GM12878 (cell line): ENCODE data around the gene GPBP1L1. TPM values are rescaled to one million over a fixed set of nuclear protein-coding genes. Genes with fewer than 3 reads are reported as not detected.

Experiments used
- CHD2 ChIP-seq: IDR thresholded peaks from 2 replicates; pipeline ENCODE4 v1.6.1; 2011; ENCODE audit warnings: low read depth, low read length, improper control_type of control experiment, borderline replicate concordance
- FOS ChIP-seq: IDR thresholded peaks from 3 replicates; pipeline ENCODE4 v1.6.1; 2011; ENCODE audit warnings: borderline replicate concordance; ENCODE audit not compliant: insufficient read length; ENCODE audit errors: extremely low read depth
- JUND ChIP-seq: IDR thresholded peaks from 2 replicates; pipeline ENCODE4 v1.6.1; 2012; ENCODE audit warnings: low read depth, mild to moderate bottlenecking, low read length, improper control_type of control experiment, moderate library complexity
- PAX5 ChIP-seq: IDR thresholded peaks from 2 replicates; pipeline ENCODE4 v1.6.1; 2011; ENCODE audit warnings: low read depth, low read length, borderline replicate concordance
- TARDBP ChIP-seq: IDR thresholded peaks from 2 replicates; pipeline ENCODE4 v1.6.1; 2016; ENCODE audit warnings: borderline replicate concordance
- YY1 ChIP-seq: IDR thresholded peaks from 2 replicates; pipeline ENCODE4 v1.6.1; 2011; ENCODE audit warnings: low read depth, mild to moderate bottlenecking, low read length
- polyA plus RNA-seq, 11 experiments: library from polyadenylated mRNA; depleted of rRNA in 4 of 11; unstranded in 6 of 11; stranded (reverse) in 5 of 11; fragments of >200 nt; fragmentation: Nextera tagmentation in 4 of 11; fragmentation: Illumina TruSeq in 1 of 11; extraction: Ambion mirVana in 4 of 11; extraction: Trizol in 1 of 11; gene quantifications; 1 replicate in 1 of 11; 2 replicates in 10 of 11; pipeline versions ENCODE4 v1.2.1 to v1.2.3, GENCODE V29; 2011 to 2016; ENCODE audit warnings: inconsistent platforms in 2 of 11, missing spikeins in 2 of 11, low read depth in 1 of 11
- total RNA-seq, 4 experiments: library from RNA; depleted of rRNA in 3 of 4; stranded (reverse); fragments of >200 nt in 3 of 4; fragmentation: Illumina TruSeq in 1 of 4; extraction: Trizol in 1 of 4; gene quantifications; 2 replicates each; pipeline versions ENCODE4 v1.2.1 to v1.2.3, GENCODE V29; 2013 to 2021
- TF ChIP-seq, protein P1 (sequence below): fragments of 450-650 bp; IDR thresholded peaks from 2 replicates; pipeline ENCODE4 v1.6.1; 2016; ENCODE audit warnings: mild to moderate bottlenecking, moderate library complexity, borderline replicate concordance
- TF ChIP-seq, protein P2 (sequence below): IDR thresholded peaks from 2 replicates; pipeline ENCODE4 v1.6.1; 2011; ENCODE audit warnings: borderline replicate concordance, low read depth, mild to moderate bottlenecking, moderate library complexity, low read length; ENCODE audit not compliant: insufficient read depth, poor library complexity, severe bottlenecking
- TF ChIP-seq, protein P3 (sequence below): IDR thresholded peaks from 2 replicates; pipeline ENCODE4 v1.6.1; 2012; ENCODE audit warnings: low read depth, low read length, improper control_type of control experiment
- TF ChIP-seq, protein P4 (sequence below): IDR thresholded peaks from 2 replicates; pipeline ENCODE4 v1.6.1; 2012; ENCODE audit warnings: low read length, inconsistent platforms
- TF ChIP-seq, protein P5 (sequence below): fragments of 450-650 bp; IDR thresholded peaks from 2 replicates; pipeline ENCODE4 v1.6.1; 2018; ENCODE audit warnings: mild to moderate bottlenecking, low read depth, moderate library complexity; ENCODE audit not compliant: partially characterized antibody
- TF ChIP-seq, protein P6 (sequence below): fragments of 450-650 bp; IDR thresholded peaks from 2 replicates; pipeline ENCODE4 v1.6.1; 2017; ENCODE audit warnings: borderline replicate concordance

The GPBP1L1 gene
- total and polyA plus RNA-seq, 10 of the 15 experiments (the other 5 are each of a cell fraction or from before 2014, with no cell fraction given): 37.3 to 91.6 (median 81.2) TPM

DNA sequence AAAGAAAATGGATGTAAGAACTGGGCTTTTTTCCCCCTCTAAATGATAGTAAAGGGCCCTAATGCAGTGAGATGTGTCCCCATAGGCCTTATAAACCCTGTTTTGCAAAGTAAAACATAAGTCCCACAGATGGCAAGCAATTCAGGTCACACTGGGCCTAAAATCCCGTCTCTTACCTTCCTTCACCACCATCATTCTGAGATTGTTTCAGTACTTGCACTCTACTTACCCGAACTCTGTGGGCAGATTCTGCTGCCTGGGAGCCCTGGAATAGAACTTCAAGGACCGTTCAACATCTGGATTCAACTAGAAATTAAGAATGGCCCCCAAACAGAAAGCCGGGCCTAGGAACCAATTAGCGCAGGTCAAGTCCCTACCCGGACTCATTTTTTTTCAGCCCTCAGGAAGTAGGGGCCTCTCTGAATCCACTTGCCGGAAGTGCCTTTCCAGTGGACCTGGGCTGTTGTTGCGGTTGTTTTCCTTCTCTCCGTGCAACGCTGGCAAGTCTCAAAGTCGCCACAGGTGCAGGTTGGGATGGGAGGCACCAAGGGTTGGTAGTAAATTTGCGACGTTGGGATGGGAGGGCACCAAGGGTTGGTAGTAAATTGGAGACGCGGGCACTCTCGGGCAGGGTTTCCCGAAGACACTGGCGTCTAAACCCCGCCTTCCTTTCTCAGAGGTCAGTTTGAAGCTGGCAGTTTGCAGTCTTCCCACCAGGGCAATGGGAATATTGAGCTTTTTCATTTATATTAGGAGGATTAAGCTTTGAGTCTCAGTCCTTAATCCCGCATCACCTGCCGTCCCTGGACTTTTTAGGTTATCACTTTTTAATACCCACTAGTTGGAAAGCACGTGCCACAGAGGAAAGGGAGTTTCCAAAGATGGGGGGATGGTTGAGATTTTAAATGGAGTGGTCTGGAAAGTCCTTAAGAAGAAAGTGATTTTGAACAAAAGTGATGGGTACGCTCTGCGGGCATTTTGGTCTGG is 1.7 kb upstream of the GPBP1L1 start, which contains the start of gene TMEM69 (continued):
- TF ChIP-seq, protein P1, sequence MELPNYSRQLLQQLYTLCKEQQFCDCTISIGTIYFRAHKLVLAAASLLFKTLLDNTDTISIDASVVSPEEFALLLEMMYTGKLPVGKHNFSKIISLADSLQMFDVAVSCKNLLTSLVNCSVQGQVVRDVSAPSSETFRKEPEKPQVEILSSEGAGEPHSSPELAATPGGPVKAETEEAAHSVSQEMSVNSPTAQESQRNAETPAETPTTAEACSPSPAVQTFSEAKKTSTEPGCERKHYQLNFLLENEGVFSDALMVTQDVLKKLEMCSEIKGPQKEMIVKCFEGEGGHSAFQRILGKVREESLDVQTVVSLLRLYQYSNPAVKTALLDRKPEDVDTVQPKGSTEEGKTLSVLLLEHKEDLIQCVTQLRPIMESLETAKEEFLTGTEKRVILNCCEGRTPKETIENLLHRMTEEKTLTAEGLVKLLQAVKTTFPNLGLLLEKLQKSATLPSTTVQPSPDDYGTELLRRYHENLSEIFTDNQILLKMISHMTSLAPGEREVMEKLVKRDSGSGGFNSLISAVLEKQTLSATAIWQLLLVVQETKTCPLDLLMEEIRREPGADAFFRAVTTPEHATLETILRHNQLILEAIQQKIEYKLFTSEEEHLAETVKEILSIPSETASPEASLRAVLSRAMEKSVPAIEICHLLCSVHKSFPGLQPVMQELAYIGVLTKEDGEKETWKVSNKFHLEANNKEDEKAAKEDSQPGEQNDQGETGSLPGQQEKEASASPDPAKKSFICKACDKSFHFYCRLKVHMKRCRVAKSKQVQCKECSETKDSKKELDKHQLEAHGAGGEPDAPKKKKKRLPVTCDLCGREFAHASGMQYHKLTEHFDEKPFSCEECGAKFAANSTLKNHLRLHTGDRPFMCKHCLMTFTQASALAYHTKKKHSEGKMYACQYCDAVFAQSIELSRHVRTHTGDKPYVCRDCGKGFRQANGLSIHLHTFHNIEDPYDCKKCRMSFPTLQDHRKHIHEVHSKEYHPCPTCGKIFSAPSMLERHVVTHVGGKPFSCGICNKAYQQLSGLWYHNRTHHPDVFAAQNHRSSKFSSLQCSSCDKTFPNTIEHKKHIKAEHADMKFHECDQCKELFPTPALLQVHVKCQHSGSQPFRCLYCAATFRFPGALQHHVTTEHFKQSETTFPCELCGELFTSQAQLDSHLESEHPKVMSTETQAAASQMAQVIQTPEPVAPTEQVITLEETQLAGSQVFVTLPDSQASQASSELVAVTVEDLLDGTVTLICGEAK: peak; percentile 99
- 0 out of 2 replicates have a peak, but pooled peaks have one; percentile 49 for TF ChIP-seq TARDBP
- TF ChIP-seq YY1: peak; percentile 96
- TF ChIP-seq, protein P2, sequence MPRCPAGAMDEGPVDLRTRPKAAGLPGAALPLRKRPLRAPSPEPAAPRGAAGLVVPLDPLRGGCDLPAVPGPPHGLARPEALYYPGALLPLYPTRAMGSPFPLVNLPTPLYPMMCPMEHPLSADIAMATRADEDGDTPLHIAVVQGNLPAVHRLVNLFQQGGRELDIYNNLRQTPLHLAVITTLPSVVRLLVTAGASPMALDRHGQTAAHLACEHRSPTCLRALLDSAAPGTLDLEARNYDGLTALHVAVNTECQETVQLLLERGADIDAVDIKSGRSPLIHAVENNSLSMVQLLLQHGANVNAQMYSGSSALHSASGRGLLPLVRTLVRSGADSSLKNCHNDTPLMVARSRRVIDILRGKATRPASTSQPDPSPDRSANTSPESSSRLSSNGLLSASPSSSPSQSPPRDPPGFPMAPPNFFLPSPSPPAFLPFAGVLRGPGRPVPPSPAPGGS: no peak
- TF ChIP-seq JUND: no peak
- peak; percentile 56; the same call in 1 of the 2 replicates for TF ChIP-seq CHD2
- TF ChIP-seq, protein P3, sequence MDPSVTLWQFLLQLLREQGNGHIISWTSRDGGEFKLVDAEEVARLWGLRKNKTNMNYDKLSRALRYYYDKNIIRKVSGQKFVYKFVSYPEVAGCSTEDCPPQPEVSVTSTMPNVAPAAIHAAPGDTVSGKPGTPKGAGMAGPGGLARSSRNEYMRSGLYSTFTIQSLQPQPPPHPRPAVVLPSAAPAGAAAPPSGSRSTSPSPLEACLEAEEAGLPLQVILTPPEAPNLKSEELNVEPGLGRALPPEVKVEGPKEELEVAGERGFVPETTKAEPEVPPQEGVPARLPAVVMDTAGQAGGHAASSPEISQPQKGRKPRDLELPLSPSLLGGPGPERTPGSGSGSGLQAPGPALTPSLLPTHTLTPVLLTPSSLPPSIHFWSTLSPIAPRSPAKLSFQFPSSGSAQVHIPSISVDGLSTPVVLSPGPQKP: peak; percentile 70; the same call in 1 of the 2 replicates
- TF ChIP-seq, protein P4, sequence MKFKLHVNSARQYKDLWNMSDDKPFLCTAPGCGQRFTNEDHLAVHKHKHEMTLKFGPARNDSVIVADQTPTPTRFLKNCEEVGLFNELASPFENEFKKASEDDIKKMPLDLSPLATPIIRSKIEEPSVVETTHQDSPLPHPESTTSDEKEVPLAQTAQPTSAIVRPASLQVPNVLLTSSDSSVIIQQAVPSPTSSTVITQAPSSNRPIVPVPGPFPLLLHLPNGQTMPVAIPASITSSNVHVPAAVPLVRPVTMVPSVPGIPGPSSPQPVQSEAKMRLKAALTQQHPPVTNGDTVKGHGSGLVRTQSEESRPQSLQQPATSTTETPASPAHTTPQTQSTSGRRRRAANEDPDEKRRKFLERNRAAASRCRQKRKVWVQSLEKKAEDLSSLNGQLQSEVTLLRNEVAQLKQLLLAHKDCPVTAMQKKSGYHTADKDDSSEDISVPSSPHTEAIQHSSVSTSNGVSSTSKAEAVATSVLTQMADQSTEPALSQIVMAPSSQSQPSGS: peak; percentile 65; the same call in 1 of the 2 replicates
- TF ChIP-seq, protein P5, sequence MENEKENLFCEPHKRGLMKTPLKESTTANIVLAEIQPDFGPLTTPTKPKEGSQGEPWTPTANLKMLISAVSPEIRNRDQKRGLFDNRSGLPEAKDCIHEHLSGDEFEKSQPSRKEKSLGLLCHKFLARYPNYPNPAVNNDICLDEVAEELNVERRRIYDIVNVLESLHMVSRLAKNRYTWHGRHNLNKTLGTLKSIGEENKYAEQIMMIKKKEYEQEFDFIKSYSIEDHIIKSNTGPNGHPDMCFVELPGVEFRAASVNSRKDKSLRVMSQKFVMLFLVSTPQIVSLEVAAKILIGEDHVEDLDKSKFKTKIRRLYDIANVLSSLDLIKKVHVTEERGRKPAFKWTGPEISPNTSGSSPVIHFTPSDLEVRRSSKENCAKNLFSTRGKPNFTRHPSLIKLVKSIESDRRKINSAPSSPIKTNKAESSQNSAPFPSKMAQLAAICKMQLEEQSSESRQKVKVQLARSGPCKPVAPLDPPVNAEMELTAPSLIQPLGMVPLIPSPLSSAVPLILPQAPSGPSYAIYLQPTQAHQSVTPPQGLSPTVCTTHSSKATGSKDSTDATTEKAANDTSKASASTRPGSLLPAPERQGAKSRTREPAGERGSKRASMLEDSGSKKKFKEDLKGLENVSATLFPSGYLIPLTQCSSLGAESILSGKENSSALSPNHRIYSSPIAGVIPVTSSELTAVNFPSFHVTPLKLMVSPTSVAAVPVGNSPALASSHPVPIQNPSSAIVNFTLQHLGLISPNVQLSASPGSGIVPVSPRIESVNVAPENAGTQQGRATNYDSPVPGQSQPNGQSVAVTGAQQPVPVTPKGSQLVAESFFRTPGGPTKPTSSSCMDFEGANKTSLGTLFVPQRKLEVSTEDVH: peak; percentile 93
- no peak for TF ChIP-seq FOS
- TF ChIP-seq, protein P6, sequence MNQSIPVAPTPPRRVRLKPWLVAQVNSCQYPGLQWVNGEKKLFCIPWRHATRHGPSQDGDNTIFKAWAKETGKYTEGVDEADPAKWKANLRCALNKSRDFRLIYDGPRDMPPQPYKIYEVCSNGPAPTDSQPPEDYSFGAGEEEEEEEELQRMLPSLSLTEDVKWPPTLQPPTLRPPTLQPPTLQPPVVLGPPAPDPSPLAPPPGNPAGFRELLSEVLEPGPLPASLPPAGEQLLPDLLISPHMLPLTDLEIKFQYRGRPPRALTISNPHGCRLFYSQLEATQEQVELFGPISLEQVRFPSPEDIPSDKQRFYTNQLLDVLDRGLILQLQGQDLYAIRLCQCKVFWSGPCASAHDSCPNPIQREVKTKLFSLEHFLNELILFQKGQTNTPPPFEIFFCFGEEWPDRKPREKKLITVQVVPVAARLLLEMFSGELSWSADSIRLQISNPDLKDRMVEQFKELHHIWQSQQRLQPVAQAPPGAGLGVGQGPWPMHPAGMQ: no peak
- no peak for TF ChIP-seq PAX5
